ENCODE data around the gene KLHL30. TPM values are rescaled to one million over a fixed set of nuclear protein-coding genes. Genes with fewer than 3 reads are reported as not detected.

The KLHL30 gene
- polyA plus RNA-seq, 1 donor (not counting 4 experiments of a cell fraction or from before 2014, with no cell fraction given): not detected

- FAIRE-seq: no peak
- H3K4me3 ChIP-seq (ENCODE audit: control insufficient read depth in 2 of 3, extremely low read depth in 1 of 3, insufficient read depth in 2 of 3, low read depth in 1 of 3, low read length in 3 of 3): no peak overlapping the region
- no peak overlapping the region for H3K4me2 ChIP-seq (ENCODE audit: control insufficient read depth, extremely low read depth, insufficient read depth, low read depth, low read length)
- H3K9ac ChIP-seq (ENCODE audit: control insufficient read depth, extremely low read depth, insufficient read depth, low read length): no peak overlapping the region
- TF ChIP-seq EZH2 (IDR thresholded peaks at IDR 0.05; ENCODE audit: low read length) (no peak), CTCF (optimal IDR thresholded peaks at IDR 0.05 in 1 of 3, IDR thresholded peaks at IDR 0.05 in 1 of 3, conservative IDR thresholded peaks at IDR 0.05 in 1 of 3; ENCODE audit: extremely low read depth in 1 of 3, insufficient read depth in 2 of 3, low read length in 3 of 3) (no peak)
- H3K9me3 ChIP-seq (ENCODE audit: control insufficient read depth, low read depth, low read length): no peaks in the 10 kb centered on the region
- H4K20me1 ChIP-seq (ENCODE audit: control insufficient read depth, extremely low read depth, insufficient read depth, low read length): no peaks in the 10 kb centered on the region
- no peak overlapping the region for H2AFZ ChIP-seq (ENCODE audit: control insufficient read depth, low read length)
- dilution Hi-C loops (cut with MboI; ENCODE audit: extremely low pct_ligation_motif_present, low sequenced_read_pairs): no loop called here
- peaks cover 41 to 44% of the 10 kb centered on the region in 2 experiments for H3K36me3 ChIP-seq (ENCODE audit: control insufficient read depth in 2 of 2, extremely low read depth in 1 of 2, insufficient read depth in 2 of 2, low read length in 2 of 2)
- no peaks in the 10 kb centered on the region for H3K9me1 ChIP-seq (ENCODE audit: control insufficient read depth, extremely low read depth, insufficient read depth, low read length)
- no peaks in the 10 kb centered on the region for H3K27me3 ChIP-seq (ENCODE audit: control insufficient read depth, extremely low read depth, insufficient read depth, low read length)
- H3K27ac ChIP-seq (ENCODE audit: control insufficient read depth, insufficient read depth, low read length): no peak overlapping the region
- DNase-seq (ENCODE audit: low read depth, low spot score): no peak
- H3K79me2 ChIP-seq (ENCODE audit: control insufficient read depth, insufficient read depth, low read length): no peaks in the 10 kb centered on the region
- no peaks in the 10 kb centered on the region for H3K4me1 ChIP-seq (ENCODE audit: control insufficient read depth, extremely low read depth, insufficient read depth, low read length)
Measured at GRCh38 chr2:238182362-238182761, 43.9 kb downstream of the KLHL30 start.

- dilution Hi-C loops (cut with MboI; ENCODE audit: extremely low pct_ligation_motif_present, low sequenced_read_pairs): no loop called here
- no peaks in the 10 kb centered on the region for H4K20me1 ChIP-seq (ENCODE audit: control insufficient read depth, extremely low read depth, insufficient read depth, low read length)
- H3K79me2 ChIP-seq (ENCODE audit: control insufficient read depth, insufficient read depth, low read length): no peaks in the 10 kb centered on the region
- peaks cover 49 to 52% of the 10 kb centered on the region in 2 experiments for H3K36me3 ChIP-seq (ENCODE audit: control insufficient read depth in 2 of 2, extremely low read depth in 1 of 2, insufficient read depth in 2 of 2, low read length in 2 of 2)
- H3K27ac ChIP-seq (ENCODE audit: control insufficient read depth, insufficient read depth, low read length): no peak overlapping the region
- TF ChIP-seq EZH2 (IDR thresholded peaks at IDR 0.05; ENCODE audit: low read length) (no peak), CTCF (optimal IDR thresholded peaks at IDR 0.05 in 1 of 3, IDR thresholded peaks at IDR 0.05 in 1 of 3, conservative IDR thresholded peaks at IDR 0.05 in 1 of 3; ENCODE audit: extremely low read depth in 1 of 3, insufficient read depth in 2 of 3, low read length in 3 of 3) (no peak)
- H3K4me2 ChIP-seq (ENCODE audit: control insufficient read depth, extremely low read depth, insufficient read depth, low read depth, low read length): no peak overlapping the region
- H2AFZ ChIP-seq (ENCODE audit: control insufficient read depth, low read length): no peak overlapping the region
- H3K4me1 ChIP-seq (ENCODE audit: control insufficient read depth, extremely low read depth, insufficient read depth, low read length): no peaks in the 10 kb centered on the region
- H3K27me3 ChIP-seq (ENCODE audit: control insufficient read depth, extremely low read depth, insufficient read depth, low read length): no peaks in the 10 kb centered on the region
- no peak for DNase-seq (ENCODE audit: low read depth, low spot score)
- no peak for FAIRE-seq
- no peaks in the 10 kb centered on the region for H3K9me3 ChIP-seq (ENCODE audit: control insufficient read depth, low read depth, low read length)
- no peaks in the 10 kb centered on the region for H3K9me1 ChIP-seq (ENCODE audit: control insufficient read depth, extremely low read depth, insufficient read depth, low read length)
- no peak overlapping the region for H3K4me3 ChIP-seq (ENCODE audit: control insufficient read depth in 2 of 3, extremely low read depth in 1 of 3, insufficient read depth in 2 of 3, low read depth in 1 of 3, low read length in 3 of 3)
- no peak overlapping the region for H3K9ac ChIP-seq (ENCODE audit: control insufficient read depth, extremely low read depth, insufficient read depth, low read length)
Measured at GRCh38 chr2:238183821-238184220, 45.4 kb downstream of the KLHL30 start.
